CD1c-positive myeloid dendritic cell (primary cell): ENCODE measurements around the gene VEGFC.

Experiments used
- DNase-seq: peaks from one replicate; pipeline ENCODE4 v3.0.0-alpha.2; 2016; ENCODE audit errors: extremely low spot score

Gene VEGFC

DNA sequence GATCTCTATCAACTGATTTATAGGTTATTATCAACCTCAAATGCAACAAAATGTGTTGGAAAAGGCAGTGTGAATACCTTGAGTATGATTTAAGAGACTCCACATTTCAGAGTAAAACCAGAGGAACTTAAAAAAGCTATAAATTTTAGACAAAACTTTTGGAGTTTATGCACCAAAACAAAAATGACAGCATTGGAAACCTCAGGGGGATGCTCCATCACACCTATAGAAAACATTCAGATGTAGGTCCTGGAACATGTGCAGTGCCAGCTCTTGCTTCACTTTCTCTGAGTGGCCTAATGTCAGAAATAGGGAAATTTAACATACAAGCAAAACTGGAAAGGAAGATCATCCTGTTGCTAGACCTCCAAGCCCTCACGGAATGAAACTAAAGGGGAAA lies 5.8 kb upstream of the VEGFC start:
- no peak for DNase-seq

DNA sequence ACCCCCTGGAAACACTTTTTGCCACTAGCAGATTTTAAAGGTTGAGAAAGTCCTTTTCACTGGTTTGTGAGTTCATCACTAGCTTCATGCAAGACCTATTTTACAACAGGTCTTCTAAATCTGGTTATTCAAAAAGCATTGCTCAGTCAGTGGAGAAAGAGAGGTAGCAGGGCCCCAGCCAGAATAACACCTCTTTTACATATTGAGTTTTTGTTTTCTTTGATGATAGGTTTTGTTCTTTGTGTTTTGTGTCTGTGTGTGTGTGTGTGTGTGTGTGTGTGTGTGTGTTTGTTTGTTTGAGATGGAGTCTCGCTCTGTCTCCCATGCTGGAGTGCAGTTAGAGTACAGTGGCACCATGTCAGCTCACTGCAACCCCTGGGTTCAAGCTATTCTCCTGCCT lies 2.7 kb upstream of the VEGFC start:
- DNase-seq: no peak

DNA sequence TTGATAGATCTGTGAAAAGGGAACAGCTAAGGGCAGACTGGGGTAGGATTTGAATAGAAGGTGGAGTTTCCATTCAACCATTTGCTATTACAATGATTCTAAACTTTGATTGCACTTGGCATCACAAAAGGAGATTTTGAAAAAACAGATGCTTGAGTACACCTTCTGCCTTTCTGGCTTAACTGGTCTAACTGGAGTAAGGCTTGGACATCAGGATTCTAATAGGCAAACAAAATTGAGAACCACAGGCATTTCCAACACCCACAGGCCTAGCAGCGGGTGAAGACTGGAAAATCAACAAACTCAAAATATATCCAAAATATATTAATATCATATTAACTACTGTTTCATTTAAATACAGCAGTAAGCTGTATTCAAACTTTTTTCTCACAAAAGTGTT lies 1.9 kb upstream of the VEGFC start:
- no peak for DNase-seq

DNA sequence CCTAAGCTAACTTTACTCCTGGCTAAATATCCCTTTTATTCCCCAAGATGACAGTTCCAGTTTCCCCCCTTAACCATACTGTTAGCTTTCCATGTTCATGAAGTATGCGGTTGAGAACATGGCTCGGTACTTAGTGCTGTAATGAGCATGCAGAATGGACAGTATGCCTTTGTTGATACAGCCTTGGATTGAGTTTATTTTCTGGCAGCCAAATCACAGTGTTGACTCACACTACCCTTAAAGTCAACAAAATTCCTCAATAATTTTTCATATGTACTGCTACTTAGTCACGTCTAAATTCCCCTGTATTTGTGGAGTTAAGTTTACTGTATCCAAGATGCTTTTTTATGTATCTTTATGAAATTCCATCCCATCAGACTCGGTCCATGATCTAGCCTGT lies 1.4 kb upstream of the VEGFC start:
- DNase-seq: no peak

DNA sequence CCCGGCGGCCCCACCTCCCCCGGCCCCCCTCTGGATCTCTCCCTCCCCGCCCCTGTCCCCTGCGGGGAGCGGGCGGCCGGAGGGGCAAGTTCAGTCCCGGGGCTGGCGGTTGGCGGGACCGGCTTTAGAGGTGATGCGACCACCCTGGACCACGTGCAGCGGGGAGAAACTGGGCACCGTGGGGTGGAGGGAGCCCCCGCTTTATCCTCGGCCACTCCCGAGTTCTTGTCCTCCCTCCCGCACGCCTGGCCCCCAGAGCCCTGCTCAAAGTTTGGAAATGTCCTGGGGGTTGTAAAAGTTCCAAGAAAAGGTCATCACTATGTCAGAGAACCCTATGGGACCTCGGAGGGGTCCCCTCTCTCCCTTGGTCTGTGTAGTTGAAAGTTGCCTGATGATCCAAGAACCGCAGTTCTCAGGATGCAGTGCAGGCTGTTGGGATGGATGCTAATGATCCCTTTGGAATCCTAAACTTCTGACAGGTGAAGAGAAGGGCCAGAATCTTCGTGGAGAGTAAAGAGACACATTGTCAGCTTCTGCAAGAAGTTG lies 411 bp upstream of the VEGFC start:
- DNase-seq: no peak

DNA sequence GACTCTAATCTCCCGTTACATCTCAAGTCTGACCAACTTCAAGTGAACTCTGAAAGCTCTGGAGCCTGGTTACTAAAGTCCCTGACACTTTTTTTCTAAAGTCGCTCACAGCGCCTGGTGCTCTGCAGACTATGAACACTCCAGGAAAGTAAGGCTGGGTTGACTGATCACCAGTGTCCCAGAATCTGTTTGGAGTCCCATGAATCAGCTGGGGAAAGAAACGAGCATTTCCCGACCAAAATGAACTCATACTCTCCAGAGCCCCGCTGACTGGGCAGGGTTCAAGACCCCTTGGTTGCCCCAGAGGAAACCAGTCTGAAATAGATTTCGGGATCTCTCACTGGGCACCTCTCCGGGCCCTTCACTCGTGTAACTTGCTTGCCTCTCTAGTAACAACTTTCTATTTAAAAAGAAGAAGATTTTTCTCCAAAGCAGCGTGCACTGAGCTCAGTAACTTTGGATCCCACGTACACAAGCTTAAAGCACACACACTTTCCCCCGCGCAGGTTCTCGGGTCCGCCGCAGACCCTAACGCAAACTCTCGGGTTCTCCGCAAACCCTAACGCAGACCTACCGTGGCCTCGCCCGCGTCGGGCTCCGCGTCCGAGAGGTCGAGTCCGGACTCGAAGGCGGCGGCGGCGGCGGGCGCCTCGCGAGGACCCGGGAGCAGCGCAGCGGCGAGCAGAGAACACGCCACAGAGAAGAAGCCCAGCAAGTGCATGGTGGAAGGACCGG lies 964 bp downstream of the VEGFC start:
- no peak for DNase-seq

DNA sequence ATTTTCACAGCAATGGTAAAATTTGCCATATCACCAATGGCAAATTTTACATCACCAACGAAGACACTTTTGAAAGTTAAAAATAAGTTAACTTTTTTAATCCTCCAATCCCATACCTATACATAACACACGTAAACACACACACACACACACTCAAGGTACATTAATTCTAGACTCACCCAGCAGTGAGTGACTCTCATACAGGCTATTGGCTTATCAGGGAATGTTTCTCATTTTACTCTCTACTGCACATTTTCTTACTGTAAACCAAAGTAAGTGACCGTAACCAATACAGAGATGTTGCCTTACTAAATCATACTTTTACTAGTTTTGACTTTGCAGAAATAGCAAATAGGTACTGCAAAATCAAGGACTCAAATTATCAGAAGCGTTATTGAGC lies 2.3 kb downstream of the VEGFC start:
- DNase-seq: no peak

DNA sequence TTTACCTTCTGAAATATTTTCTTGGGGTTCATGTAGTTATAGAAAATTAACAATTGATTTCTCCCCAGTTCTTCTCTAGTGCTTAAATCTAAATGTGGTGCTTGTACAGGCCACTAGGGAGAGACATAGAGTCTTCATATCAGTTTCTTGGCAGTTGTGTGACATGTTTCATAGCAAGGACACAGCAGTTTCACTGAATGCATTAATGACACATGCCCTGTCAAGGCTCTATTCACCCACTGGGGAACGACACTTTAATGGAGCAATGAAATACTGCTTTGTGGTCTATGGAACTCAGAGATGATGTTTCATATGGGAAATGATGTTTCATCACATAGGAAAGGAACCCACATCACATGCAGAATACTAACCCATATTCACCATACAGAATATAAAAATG lies 2.8 kb downstream of the VEGFC start:
- peak; percentile 7 for DNase-seq

DNA sequence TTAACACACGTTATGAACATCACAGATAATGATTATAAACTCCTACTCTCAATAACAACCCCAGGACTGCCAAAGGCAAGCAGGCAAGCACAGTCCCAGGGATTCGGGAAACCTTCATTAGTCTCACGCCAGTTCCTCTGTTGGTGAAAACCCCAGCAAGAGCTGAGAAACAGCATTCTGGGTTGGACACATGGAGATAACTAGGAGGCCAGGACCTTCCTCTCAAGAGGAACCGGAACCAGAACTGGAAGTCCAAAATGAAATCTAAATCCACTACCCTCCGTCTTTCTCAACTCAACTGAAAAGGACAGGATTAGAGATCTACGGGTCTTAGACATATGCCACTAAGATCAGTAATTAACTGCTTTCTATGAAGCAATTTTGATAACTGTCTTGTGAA lies 3.8 kb downstream of the VEGFC start:
- DNase-seq: no peak

DNA sequence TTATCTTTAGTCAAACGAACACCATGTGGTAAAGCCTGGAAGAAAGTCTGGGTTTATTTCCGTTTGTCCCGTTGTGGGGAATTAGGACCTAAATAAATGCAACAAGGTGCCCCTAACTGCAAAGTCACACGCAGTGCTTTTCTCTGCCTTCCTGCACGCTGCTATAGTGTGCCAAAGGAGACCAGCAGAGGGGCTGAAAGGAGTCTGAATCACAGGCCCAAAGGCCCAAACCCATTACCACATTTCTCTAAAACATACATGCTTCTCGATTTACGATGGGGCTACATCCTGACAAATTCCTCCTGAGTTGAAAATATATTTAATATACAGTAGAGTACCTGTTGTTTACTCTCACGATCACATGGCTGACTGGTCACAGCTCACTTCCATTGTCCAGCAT lies 4.5 kb downstream of the VEGFC start:
- no peak for DNase-seq

DNA sequence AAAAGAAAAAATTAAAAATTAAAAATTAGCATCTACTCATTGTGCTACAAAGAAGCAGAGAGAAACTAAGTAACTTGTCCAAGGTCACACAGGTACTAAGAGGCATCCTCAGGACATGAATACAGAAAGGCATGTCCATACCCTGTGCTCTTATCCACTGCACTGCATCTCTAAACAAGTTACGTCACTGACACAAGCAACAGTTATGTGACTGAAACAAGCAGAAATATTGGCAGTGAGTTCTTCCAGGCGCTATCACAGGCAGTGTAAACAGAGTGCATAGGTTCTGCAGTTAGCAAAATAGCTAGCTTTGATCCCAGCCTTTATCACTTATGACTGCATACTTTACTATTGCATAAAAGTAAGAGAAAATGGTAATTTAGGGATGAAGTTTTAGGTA lies 7.9 kb downstream of the VEGFC start:
- no peak for DNase-seq

DNA sequence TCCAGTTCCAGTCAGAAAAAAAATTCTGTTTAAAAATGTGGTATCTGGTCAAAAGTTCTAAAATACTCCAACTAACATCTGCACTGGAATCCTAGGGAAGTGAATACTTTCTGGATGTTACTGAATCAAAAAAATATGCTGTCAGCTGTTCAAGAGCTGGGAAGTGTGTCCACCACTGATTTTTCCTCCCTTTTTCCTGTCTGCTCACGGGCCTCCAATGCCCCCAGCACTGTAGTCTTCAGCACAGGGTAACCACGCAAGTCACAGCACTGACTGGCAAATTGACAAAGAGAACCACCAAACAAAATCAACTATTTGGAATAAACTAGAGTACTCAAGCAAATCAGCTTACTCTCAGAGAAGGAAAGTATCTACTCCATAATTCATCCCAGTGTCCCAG lies 9.9 kb downstream of the VEGFC start:
- no peak for DNase-seq

DNA sequence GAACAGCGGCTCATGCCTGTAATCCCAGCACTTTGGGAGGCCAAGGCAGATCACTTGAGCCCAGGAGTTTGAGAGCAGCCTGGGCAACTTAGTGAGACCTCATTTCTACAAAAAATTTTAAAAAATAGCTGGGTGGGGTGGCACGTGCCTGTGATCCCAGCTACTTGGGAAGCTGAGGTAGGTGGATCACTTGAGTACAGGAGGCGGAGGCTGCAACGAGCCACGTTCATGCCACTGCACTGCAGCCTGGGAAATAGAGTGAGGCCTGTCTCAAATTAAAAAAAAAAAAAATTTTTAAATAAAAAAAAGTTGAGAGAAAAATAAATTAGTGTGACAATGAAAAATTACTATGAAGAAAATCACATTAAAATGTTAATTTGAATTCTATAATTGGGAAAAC lies 10.5 kb downstream of the VEGFC start:
- DNase-seq: no peak

DNA sequence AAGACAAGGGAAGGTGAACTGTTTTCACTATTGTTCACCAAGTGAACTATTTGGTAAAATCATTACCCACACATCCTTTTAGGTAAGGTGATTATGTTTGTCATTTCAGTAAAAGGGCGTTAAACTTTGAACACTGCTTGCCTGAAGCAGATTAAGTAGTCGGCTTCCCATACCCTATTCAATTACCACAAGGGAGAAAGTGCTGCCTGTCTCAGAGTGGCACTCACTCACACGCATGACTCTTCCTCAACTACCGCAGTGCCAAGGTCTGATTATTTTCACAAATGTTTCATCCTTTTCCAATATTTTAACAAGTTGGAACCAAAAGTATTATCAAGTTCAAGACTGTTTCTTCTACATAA lies 11.0 kb downstream of the VEGFC start:
- no peak for DNase-seq

DNA sequence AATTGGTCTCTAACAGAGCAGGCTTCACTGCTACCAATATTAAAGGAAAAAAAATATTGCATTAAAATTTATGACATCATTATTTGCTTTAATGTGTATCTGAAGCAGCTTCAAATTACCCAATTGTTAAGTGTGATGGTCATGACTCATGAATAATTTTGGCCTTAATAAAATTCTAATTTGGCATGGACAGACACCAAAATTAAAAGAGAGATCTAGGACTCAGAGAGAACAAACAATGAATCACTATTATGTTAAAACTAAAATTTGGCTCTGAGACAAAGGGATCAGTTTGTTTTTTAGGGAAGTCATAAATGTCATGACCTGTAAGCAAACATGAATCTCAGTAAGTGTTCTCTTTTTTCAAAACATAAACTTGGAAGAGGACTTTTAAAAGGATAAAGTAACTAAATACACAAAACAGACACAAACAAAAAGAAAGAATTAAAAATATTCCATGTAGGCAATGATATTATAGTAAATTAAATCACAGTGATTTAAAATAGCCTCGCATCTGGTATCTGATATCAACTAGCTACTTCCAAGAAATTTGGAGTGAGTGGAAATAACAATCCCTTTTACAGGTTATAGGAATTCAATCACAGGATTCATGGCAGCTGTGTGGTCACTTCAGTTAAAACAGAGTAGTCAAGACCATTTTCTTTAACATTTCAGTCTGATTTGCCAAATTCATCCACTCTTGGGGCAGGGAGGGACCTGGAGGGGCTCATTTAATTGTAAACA lies 11.6 kb downstream of the VEGFC start:
- no peak for DNase-seq

DNA sequence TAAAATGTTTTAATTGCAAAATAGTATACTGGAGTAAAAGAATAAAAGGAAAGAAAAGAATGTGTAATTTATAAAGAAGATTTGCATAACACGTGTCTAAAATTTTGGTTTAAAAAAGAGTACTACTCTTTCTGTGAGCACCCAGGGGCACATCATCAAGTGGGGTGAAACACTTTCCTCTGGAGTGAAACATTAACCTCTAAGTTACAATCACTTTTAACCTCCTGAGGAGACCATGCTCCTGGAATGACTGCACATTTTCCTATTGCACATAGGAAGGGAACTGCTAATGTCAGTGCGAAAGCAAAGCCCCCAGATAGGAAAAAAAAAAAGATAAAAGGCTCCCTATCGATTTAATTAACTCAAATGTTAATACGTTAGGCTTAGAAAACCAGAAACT lies 13.3 kb downstream of the VEGFC start:
- no peak for DNase-seq

DNA sequence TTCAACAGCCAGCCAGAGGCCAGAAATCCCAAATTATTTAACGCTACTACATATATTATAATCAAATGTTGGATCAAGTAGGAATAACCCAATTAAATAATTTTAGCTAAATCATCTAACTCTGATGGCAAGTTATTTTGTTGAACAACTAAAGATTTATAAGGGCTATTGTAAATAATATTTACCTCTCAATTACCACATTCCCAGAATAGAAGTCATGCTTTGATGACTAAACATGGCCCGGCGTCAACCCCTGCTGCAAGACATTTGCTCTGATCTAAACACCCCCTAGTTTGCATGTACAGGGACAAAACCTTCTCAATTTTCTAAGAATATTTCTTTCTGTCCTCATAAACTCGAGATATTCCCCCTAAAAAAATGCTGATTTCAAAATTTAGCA lies 14.2 kb downstream of the VEGFC start:
- no peak for DNase-seq

DNA sequence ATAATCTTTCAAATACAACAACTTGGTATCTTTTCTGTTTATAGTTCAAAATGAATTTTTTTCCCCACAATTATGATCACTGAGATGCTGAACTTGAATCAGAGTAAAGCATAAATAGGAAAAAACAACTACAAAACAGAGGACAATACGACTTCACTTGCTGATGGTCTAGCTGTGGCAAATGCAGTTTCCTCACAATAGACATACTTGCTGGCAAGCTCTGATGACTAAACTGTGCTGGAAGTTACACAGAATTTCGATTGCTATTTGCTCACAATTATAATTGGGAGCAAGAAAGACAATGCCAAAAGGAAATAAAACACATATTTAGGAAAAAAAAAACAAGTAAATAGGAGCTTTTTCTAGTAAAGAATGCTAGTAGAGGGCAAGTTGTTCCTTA lies 14.7 kb downstream of the VEGFC start:
- DNase-seq: no peak

DNA sequence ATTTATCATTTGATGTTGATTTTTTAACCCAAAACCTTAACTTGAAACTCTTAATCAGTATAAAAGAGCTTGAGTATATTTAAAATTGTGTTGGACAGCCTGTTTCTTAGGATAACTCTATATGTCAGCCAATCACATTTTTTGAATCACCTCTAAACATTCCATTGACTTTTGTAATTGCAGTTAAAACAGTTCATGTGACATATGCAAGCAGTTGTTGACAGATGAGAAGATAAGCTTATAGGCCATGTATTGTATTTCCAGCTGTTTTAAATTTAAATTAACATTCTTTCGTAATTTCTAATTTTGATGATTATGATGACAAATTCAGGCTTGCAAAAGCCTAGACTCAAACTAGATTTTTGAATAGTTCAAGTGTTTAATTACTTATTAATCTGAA lies 17.4 kb downstream of the VEGFC start:
- DNase-seq: no peak

DNA sequence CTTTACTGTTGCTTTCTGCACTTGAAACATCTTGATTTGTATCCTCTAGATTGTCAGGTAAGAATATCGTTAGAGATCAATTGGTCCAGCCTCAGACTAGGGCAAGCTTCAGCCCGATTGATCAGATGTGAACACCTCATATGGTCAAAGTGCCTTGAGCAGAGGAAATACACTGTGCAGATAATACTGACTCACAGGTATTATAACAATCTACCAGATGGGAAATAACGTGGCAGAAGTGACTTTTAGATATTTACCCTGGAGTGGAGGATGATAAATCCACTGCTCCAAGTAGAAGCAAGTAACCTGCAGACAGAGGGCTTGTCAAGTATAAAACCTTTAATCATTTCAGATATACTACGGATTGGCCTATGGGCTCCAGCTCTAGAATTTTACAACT lies 17.9 kb downstream of the VEGFC start:
- DNase-seq: no peak

DNA sequence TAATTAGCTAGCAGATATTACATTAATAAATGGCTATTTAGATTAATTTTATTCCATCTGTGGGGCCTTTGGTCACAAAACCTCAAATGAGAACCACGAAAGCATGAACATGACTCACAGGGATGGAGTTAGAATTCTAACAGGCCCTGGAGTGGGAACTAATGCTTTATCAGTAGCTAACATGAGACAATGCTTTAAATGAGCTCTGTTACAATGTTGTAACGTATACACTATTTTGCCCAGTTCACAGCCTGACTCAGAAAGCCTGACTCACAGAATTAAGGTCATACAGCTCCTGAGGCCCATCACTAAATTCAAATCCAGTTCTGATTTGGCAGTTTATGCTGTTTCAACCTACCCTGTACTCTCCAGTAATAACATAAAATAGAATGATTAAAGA lies 23.2 kb downstream of the VEGFC start:
- DNase-seq: no peak

DNA sequence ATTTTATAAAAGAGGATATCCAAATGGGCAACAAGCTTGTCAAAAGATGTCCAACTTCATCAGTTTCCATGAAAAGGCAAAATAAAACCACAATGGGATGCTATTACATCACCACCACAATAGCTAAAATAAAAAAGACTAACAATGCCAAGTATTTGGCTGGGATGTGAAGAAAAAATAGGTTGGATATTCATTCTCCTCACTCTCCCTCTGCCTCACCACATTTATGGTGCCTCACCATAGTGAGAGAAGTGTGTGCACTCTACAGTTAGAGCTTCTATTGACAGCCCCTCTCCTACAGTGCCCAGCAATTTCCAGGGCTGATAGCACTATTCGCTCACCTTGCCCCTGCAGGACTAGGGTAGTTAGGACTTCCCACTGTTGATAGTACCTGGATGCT lies 25.5 kb downstream of the VEGFC start:
- DNase-seq: no peak

DNA sequence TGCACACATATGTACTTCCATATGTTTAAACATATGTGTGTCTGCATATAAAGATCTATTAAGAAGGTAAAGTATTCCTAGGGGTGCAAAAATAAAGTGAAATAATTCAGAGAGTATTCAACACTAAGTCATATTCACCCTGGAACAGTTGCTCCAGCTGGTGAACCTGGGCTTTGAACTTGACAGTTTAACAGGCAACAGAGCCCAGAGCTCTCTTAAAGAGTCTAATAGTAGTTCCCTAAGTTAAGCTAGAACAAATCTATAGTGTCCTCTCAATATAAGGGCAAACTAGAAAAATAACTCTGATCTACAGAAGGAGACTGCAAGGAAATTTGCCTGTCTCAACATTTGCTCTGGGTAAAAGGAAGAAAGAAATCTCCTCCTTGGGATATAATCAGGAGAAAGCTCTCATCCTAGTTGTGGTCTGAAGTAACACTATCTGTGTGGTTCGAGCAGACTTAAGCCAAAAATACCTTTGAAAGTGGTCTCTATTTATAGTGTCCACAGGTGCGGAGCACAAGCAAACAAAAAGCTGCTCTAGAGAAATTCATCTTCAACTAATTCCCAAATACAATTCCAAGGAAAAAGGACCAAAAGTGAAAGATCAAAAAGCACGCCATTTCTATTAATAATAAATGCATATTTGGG lies 29.9 kb downstream of the VEGFC start:
- no peak for DNase-seq
